Epidermal melanocyte (primary cell): ENCODE measurements around the gene GBX2.

Source experiments
- DNase-seq: peaks from one replicate; pipeline ENCODE4 v3.0.0; 2011; ENCODE audit warnings: low spot score; ENCODE audit not compliant: insufficient read length

Gene GBX2

DNA sequence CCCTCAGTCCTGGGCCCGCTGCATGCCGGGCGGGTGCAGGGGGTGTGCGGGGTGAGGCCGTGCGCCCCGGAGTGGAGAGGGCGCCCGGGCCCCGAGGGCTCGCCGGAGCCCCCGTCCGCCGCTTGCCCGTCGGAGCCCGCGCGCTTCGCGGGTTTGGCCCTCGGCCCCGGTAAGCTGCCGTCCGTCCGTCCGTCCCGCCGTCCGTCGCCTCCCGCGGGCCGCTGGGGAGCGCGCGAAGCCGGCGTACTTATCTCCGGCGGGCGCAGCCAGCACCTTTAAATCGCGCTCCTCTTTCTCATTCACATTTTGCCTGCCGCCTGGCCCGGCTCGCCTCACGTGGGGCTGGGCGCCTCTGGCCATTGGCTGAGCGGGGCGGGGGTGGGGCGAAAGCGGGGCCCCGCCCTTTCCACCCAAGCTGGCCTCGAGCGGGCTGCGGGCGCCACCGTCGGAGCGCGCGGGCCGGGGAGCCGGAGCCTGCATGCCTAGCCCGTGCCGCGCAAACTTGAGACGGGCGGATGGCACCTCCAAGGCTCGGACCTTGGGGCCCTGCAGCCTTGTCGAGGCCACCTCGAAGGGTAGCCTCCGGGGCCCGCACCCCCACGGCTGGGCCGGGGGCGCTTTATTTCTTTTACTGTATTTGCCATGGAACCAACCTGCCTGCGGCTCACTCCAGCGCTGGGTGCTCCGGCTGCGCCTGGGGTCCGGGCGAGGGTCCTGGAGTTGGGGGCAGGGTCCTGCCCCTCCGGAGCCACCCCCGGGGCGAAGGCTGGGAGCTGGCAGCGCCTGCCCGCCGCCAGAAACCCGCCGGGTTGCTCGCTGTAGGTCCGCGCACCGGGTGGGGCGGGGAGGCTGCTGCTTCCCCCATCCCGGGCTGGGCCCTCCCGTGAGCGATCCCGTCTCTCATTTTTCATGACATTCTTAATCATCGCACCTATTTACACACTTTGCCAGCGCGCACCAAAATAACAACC is at the start of gene GBX2:
GBX2 (minus strand) TSS at position 277 of the 971 bp plus-strand sequence. CDS start 415 bp downstream, outside the sequence.
- DNase-seq = no peak

- no peak for DNase-seq
Measured at GRCh38 chr2:236217926-236218325, 49.7 kb upstream of the GBX2 start.

DNA sequence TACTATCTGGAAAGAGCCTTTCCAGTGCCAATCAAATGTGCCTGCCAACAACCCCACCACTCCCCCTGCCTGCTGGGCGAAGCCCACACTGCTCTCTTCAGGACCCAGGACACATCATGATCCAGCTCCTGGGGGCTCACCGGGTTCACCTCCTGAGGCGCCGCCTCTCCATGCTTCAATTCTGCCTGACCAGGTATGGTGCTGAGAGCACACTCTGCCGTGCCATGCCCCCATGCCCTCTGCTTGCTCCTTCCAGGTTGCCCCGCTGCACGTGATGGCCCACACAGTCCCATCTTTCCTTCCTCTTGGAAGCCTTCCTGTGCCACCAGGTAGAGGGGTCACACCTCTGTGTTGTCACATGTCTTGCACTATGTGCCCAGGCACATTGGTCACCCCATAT is 48.5 kb upstream of the GBX2 start:
- no peak for DNase-seq

- no peak for DNase-seq
Measured at GRCh38 chr2:236215761-236216333, 47.7 kb upstream of the GBX2 start.

GRCh38 chr2:236215196-236215595 is 47.0 kb upstream of the GBX2 start:
- DNase-seq = no peak

GRCh38 chr2:236214376-236214995 is 46.3 kb upstream of the GBX2 start:
- DNase-seq = no peak

- no peak for DNase-seq
Measured at GRCh38 chr2:236211296-236211695, 43.1 kb upstream of the GBX2 start.

GRCh38 chr2:236210536-236210935 is 42.4 kb upstream of the GBX2 start:
- no peak for DNase-seq

- no peak for DNase-seq
Measured at GRCh38 chr2:236209996-236210395, 41.8 kb upstream of the GBX2 start.

DNA sequence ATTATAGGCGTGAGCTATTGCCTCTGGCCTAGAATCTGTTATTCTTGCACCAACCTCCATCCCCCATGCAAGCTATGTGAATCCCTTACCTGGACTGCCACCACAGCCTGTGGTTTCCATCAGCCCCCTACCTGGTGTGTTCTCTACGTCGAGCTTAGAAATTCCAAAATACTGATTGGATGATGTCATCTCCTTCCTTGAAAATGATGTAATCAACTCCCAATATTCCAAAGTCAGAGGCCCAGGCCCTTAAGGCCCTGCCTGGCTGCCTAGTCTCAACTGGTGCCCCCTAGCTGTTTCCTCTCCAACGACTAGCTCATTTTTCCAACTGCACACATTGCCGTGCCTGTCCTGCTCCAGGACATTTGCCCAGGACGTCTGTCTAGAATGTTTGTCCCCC is 41.3 kb upstream of the GBX2 start:
- DNase-seq = no peak

- no peak for DNase-seq
Measured at GRCh38 chr2:236208019-236208926, 40.1 kb upstream of the GBX2 start.

DNA sequence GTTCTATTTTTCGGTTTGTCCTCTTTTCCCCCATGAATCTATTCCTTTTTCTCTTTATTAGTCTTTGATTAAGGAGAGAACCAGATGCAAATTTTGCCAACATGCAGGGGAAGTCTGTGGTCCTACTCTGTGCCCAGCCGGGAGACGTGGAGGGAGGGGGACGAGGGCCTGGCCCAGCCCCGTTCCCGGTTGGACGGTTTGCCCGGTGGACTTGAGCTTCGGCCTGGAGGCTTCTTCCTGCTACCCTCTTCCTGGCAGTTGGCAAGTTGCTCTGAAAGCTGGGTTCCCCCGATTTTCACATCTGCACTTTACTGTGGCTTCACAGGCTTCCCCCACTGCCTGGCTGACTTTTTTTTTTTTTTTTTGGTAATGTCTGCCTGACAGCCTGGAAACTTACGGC is 39.3 kb upstream of the GBX2 start:
- DNase-seq = no peak

- DNase-seq = no peak
Measured at GRCh38 chr2:236205867-236206645, 37.9 kb upstream of the GBX2 start.

DNA sequence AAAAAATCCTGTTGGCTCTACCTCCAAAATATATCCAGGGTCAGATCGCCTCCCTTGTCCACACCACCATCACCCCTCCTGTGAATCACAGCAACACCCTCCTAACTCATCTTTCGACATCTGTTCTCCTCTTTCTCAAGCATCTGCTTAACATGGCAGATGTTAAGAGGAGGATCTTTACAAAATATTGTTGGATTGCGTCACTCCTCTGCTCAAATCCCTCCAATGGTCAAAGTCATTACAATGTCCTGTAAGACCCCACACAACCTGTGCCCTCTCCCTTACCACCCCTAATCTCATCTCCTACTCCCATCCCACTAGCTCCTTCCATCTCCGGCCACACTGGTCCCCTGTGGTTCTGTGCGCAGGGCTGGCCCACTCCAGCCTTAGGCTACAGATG is 36.8 kb upstream of the GBX2 start:
- DNase-seq = no peak

GRCh38 chr2:236200378-236200777 is 32.2 kb upstream of the GBX2 start:
- DNase-seq = no peak

GRCh38 chr2:236196366-236196765 is 28.2 kb upstream of the GBX2 start:
- DNase-seq = no peak

DNA sequence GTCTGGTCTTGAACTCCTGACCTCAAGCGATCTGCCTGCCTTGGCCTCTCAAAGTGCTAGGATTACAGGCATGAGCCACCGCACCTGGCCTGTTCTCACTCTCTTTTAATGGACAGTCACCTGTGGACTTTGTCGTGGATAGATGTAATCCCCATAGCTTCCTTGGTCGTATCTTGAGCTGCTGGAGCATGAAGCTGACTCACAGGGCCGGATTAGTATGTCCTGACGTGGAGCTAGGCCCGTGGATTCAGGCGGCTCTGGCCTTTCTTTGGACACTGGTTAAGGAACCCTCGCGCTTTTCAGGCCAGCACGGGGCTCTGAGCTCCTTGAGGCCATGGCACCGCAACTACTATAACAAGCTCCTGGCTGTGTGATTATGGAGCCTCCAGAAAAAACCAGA is 27.5 kb upstream of the GBX2 start:
- DNase-seq = no peak

DNA sequence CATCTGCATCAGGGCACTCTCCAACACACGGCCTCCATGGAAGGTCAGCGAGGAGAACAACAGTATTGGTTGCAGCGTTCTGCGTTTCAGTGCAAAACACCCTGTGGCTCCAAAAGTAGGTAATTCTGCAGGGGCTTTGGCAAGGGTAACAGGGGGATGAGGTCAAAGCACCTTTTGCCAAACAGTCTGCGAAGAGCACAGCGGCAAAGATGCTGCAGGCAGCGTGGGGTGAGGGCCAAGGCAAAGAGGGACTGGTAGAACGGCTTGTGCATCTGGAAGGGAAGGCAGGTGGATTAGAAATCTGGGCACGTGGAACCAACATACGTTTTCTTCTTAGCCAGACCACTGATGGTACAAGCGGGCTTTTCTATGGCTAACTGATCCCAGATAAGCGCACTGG is 26.6 kb upstream of the GBX2 start:
- no peak for DNase-seq

DNA sequence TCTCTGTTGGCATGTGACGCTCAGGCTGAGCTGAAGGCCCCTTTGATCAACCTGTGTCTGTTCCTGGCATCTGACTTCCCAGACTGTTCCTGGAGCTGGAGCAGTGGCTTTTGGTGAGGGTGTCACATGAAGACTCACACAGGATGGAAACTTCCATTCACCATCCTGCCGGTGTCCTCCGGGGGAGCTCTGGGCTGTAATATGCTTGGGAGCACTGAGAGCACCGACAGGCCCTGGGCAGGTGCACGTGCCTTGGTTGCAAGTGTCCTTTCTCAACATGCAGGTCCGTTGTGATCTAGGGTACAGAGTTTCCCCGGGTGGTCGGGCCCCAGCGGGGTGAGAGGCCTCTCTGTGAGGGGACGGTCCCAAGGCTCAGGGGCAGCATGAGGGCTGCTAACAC is 24.8 kb upstream of the GBX2 start:
- DNase-seq = no peak

GRCh38 chr2:236190674-236191073 is 22.5 kb upstream of the GBX2 start:
- DNase-seq = no peak

DNA sequence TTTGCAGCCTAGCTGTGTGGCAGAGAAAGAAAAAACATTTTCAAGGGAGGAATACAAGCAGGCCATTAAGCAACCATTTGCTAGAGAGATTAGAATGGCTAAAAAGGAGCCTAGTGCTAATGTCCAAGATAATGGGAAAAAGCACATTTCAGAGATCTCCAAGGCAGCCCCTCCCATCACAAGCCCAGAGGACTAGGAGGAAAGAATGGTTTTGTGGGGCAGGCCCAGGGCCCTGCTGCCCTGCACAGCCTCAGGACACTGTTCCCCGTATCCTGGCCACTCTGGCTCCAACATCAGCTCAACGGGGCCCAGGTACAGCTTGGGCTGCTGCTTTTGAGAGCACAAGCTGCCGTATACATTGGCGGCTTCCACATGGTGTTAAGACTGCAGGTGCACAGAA is 16.5 kb upstream of the GBX2 start:
- DNase-seq = no peak
